Fibroblast of the aortic adventitia (primary cell): ENCODE data around the gene STOML2. TPM values are rescaled to one million over a fixed set of nuclear protein-coding genes. Genes with fewer than 3 reads are reported as not detected.

Experiments used
- DNase-seq: peaks from one replicate; pipeline ENCODE4 v3.0.0-alpha.2; 2010; ENCODE audit warnings: low read depth
- H3K4me3 ChIP-seq: 2 replicates; pipeline ENCODE4 v1.5.1; 2011; ENCODE audit warnings: low read depth, mild to moderate bottlenecking, control low read depth, low read length, moderate library complexity
- total RNA-seq: library from RNA; depleted of rRNA; stranded (reverse); fragments of >200 nt; gene quantifications from 2 replicates; pipeline ENCODE4 v1.2.3, GENCODE V29; 2012; ENCODE audit warnings: low replicate concordance
- TF ChIP-seq, protein P1 (sequence below): IDR thresholded peaks from 2 replicates; pipeline ENCODE4 v1.5.1; 2011; ENCODE audit warnings: mild to moderate bottlenecking, low read length, control low read depth, inconsistent platforms; ENCODE audit not compliant: insufficient read depth

The STOML2 gene
- total RNA-seq, 1 donor, result 109 TPM

DNA sequence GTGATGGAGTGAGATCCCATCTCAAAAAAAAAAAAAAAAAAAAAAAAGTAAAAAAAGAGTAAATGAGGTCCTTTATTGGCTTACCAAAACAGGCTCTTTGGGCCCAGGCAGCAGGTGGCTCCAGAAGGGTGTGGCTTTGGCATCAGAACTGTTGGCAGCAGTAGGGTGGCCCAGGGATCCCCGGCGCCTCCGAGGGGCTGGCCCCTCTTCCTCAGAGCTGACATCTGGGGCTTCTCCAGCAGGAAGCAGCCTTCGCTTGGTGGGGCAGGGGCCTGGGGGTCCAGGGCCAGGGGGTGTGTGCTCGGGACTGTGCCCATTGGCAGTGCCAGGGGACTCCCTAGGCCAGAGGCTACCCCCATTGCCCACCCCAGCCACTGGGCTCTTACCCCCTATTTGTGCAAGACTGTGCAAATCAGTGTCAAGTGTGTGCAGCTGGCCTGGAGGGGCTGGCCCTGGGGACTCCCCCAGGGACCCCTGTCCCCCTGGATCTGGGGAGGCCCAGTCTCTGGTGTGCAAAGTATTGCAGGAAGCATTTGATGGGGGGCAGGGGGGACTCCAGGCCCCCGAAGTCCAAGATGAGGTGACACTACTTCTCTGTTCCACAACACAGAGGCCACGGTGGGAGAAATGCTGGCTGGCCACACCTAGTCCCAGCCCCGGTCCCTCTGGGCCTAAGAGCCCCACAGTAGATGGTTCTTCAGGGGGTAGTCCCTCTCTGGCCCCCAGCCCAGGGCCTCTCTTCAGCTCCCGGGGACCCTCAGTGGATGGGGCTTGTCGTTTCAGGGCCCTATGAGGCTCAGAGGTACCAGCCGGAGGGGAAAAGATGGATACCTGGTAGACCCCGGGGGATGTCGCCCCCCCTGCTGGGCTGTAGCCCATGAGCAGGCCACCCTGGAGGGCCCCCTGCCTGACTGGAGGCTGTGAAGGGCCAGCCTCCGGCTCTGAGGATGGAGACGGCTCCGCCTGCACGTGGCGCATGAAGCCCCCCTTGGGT is 4.7 kb upstream of the STOML2 start:
- TF ChIP-seq, protein P1, sequence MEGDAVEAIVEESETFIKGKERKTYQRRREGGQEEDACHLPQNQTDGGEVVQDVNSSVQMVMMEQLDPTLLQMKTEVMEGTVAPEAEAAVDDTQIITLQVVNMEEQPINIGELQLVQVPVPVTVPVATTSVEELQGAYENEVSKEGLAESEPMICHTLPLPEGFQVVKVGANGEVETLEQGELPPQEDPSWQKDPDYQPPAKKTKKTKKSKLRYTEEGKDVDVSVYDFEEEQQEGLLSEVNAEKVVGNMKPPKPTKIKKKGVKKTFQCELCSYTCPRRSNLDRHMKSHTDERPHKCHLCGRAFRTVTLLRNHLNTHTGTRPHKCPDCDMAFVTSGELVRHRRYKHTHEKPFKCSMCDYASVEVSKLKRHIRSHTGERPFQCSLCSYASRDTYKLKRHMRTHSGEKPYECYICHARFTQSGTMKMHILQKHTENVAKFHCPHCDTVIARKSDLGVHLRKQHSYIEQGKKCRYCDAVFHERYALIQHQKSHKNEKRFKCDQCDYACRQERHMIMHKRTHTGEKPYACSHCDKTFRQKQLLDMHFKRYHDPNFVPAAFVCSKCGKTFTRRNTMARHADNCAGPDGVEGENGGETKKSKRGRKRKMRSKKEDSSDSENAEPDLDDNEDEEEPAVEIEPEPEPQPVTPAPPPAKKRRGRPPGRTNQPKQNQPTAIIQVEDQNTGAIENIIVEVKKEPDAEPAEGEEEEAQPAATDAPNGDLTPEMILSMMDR, result no peak
- DNase-seq, result no peak
- no peak overlapping the region for H3K4me3 ChIP-seq

DNA sequence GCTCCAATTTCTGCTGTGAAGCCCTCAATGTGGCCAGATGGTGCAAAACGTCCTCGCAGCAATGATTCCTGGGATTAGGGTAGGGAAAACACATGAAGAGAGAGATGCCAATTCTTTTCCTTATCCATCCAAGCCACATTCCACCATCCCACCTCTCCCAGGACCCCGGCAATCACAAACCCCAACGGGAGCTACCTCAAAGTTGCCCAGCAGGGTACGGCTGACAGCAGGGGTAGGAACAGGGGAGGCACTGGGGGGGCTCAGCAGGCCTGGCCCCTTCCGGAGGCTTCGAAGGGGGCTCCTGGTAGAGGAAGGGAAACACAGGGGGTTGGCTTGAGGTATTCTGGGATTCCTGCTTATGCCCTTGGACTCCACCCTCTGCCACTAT is 3.4 kb upstream of the STOML2 start:
- no peak overlapping the region for H3K4me3 ChIP-seq
- TF ChIP-seq, protein P1, result no peak
- no peak for DNase-seq

DNA sequence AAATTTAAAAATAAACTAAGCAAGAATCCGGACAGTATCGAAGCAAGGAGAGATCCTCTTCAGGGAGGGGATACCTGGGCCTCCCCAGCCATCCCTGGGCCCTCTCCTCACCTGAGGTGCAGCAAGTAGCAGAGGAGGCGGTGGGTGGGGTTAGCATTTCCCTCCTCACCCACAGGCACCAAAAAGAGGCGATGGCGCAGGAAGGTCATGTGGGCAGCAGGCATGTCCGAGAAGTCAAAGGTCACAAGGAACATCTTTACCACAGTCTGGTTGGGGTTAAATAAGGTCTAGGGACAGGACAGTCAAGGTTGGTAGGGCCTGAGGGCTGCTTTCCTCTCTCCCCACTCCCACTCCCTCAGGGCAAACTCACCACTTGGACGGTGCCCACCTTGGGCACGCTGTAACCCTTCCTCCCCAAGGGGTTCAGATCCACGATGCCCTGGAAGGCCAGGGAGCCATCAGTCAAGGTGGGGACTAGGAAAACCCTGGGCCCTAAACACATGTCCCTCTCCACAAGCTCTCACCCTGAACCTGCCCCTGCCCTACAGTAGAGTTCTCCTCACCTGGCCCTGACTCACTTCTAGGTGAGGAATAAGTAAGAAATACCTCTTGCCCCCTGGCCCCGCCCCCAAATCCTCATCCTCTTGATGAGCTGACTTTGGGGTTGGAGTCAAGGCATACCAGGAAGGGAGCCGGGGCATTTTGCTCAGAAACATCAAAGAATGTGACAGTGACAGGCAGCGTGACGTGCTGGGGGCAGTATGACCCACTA is 2.8 kb upstream of the STOML2 start:
- H3K4me3 ChIP-seq, result no peak overlapping the region
- TF ChIP-seq, protein P1, result no peak
- DNase-seq, result no peak

DNA sequence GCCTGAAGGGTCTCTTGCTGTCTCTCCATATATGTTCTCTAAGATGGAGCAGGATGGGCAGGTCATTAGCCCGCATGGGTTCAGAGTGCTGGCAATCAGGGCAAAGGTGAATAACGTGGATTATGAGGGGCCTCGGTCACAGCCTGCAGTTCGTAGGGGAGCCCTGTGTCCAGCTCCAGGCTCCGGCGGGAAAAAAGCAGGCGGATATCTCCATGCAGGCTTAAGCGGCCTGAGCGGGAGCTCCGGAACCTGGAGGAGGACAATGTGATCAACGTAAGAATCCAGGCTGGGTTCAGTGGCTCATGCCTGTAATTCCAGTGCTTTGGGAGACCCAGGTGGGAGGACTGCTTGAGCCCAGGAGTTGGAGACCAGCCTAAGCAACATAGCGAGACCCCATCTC is 2.2 kb upstream of the STOML2 start:
- DNase-seq, result no peak
- H3K4me3 ChIP-seq, result no peak overlapping the region
- TF ChIP-seq, protein P1, result no peak

DNA sequence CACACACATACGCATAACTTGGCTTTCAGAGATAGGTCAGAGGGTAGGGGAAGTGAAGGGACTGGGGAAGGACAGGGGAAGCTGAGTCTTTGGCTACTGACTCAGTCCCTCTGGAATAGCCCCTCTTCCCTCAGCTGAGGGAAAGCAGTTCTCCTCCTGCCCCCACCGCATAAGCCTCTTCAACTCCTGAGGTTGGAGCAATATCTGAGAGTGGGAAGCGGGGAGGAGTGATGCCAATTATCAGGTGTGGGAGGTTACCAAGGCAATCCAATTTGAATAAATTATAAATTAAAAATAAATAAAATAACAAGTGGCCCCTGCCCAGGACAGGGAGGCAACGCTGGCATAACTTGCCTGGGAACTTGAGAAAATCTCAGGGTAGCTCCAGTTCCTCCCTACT is 1.7 kb upstream of the STOML2 start:
- no peak overlapping the region for H3K4me3 ChIP-seq
- TF ChIP-seq, protein P1, result no peak
- DNase-seq, result no peak

DNA sequence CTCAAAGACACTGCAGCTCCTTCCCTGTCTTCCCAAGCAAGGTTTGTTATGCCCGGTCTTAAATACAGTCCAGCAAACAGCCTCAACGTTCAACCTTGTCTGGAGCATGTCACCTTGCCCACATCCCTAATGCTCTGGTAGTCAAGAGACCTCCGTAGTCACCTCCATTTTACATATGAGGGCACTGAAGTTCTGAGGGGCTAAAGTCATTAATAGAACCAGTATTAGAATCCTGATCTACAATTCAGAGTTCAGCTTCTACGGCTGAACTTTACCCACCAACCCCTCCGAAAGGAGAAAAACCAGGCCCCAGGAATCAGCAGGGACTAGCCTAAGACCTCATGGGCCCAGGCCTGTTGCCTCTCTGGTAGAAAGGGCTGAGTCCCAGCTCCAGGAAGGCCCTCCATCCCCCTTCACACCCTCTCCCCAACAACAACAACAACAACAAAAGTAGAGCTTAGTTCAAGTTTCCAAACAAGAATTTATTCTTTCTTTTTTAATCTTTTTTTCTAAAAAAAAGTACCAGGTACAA is 795 bp upstream of the STOML2 start:
- TF ChIP-seq, protein P1, result no peak
- H3K4me3 ChIP-seq, result peak overlapping the region; percentile 63
- no peak for DNase-seq
